ENCODE measurements around the gene KDM3A.

The KDM3A gene

DNA sequence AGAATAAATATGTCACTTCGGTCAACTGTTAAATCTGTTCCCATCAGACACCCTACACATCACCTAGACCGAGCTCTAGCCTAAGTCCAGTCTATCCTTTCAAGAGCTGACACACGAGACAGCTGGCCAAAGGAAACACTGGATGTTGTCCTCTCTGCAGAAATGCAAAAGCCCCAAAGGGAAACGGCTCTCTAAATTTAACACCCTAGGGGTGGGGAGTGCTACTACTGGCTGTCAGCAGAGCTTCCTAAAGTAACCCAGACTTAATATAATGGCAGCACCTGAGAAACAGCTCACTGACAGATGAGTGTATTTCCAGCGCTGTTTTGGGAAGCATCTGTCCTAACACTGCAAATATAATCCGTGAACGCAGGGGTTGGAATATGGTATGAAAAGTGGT, 66.4 kb downstream of the KDM3A start:
- H3K27me3 Mint-ChIP-seq (ENCODE audit: low read depth) = no peaks in the 10 kb centered on the region
- no peak overlapping the region for H3K4me3 Mint-ChIP-seq
- TF ChIP-seq, protein P1, sequence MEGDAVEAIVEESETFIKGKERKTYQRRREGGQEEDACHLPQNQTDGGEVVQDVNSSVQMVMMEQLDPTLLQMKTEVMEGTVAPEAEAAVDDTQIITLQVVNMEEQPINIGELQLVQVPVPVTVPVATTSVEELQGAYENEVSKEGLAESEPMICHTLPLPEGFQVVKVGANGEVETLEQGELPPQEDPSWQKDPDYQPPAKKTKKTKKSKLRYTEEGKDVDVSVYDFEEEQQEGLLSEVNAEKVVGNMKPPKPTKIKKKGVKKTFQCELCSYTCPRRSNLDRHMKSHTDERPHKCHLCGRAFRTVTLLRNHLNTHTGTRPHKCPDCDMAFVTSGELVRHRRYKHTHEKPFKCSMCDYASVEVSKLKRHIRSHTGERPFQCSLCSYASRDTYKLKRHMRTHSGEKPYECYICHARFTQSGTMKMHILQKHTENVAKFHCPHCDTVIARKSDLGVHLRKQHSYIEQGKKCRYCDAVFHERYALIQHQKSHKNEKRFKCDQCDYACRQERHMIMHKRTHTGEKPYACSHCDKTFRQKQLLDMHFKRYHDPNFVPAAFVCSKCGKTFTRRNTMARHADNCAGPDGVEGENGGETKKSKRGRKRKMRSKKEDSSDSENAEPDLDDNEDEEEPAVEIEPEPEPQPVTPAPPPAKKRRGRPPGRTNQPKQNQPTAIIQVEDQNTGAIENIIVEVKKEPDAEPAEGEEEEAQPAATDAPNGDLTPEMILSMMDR (IDR thresholded peaks at IDR 0.05; ENCODE audit: unreplicated experiment in 3 of 3) = no peak
- H3K36me3 Mint-ChIP-seq (ENCODE audit: low read depth) = peaks cover 60% of the 10 kb centered on the region
- peaks cover 6% of the 10 kb centered on the region for H3K4me1 Mint-ChIP-seq
- no peak overlapping the region for H3K27ac Mint-ChIP-seq
- no peaks in the 10 kb centered on the region for H3K9me3 Mint-ChIP-seq

DNA sequence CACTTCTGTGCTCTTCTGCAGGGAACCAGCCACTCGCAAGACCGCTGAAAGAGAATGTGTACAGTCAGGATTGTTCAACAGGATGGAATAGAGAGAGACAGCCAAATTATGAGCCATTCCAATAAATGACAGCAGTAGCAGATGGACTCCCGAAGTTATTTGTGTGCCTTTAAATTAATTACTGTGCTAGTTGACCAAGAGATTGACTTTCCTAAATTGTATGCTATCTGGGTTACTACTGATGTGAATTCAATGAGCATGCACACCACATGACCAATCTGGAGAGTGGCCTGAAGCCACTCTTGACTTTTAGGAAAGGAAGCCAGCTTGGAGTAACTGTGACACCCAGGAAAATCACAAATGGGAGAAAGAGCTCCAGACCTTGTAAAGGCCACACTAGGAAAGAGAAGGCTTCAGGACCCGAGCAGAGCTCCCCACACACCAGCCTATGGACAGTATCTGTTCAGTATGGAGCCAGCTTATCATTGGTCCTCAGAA, 69.3 kb downstream of the KDM3A start:
- Mint-ChIP-seq H3K27me3 (ENCODE audit: low read depth) (no peaks in the 10 kb centered on the region), H3K4me3 (no peak overlapping the region), H3K27ac (no peak overlapping the region), H3K36me3 (ENCODE audit: low read depth) (peaks cover 34% of the 10 kb centered on the region), H3K4me1 (peaks cover 25% of the 10 kb centered on the region), H3K9me3 (no peaks in the 10 kb centered on the region)
- TF ChIP-seq, protein P1 (IDR thresholded peaks at IDR 0.05; ENCODE audit: unreplicated experiment in 3 of 3) = no peak

DNA sequence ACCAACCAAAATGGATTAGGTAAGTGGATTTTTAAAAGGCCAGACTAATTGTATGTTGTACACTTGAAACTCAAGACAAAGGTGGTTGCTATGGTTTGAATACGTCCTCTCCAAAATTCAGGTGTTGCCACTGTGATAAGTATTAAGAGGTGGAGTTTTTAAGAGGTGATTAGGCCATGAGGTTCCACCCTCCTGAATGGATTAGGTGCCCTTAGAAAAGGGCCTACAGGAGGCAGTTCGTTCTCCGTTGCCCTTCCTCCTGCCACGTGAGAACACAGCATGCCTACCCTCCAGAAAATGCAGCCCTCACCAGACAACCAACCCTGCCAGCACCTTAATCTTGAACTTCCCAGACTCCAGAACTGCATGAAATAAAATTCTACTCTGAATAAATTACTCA, 70.9 kb downstream of the KDM3A start:
- Mint-ChIP-seq H3K27me3 (ENCODE audit: low read depth) (no peaks in the 10 kb centered on the region), H3K36me3 (ENCODE audit: low read depth) (peaks cover 36% of the 10 kb centered on the region), H3K4me1 (peaks cover 25% of the 10 kb centered on the region), H3K9me3 (no peaks in the 10 kb centered on the region), H3K27ac (no peak overlapping the region), H3K4me3 (no peak overlapping the region)
- TF ChIP-seq, protein P1 (IDR thresholded peaks at IDR 0.05; ENCODE audit: unreplicated experiment in 3 of 3) = no peak

DNA sequence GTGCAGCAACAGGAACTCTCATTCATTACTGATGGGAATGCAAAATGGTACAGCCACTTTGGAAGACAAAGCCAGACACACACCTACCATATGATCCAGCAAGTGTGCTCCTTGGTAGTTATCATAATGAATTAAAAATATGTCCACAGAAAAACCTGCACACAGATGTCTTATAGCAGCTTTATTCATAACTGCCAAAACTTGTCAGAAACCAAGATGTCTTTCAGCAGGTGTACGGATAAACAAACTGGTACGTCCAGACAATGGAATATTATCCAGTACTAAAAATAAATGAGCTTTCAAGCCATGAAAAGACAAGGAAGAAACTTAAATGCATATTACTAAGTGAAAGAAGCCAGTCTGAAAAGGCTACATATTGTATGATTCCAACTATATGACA, 71.7 kb downstream of the KDM3A start:
- H3K27ac Mint-ChIP-seq = no peak overlapping the region
- TF ChIP-seq, protein P1 (IDR thresholded peaks at IDR 0.05; ENCODE audit: unreplicated experiment in 3 of 3) = no peak
- H3K27me3 Mint-ChIP-seq (ENCODE audit: low read depth) = no peaks in the 10 kb centered on the region
- peaks cover 20% of the 10 kb centered on the region for H3K4me1 Mint-ChIP-seq
- no peak overlapping the region for H3K4me3 Mint-ChIP-seq
- H3K9me3 Mint-ChIP-seq = no peaks in the 10 kb centered on the region
- peaks cover 32% of the 10 kb centered on the region for H3K36me3 Mint-ChIP-seq (ENCODE audit: low read depth)

DNA sequence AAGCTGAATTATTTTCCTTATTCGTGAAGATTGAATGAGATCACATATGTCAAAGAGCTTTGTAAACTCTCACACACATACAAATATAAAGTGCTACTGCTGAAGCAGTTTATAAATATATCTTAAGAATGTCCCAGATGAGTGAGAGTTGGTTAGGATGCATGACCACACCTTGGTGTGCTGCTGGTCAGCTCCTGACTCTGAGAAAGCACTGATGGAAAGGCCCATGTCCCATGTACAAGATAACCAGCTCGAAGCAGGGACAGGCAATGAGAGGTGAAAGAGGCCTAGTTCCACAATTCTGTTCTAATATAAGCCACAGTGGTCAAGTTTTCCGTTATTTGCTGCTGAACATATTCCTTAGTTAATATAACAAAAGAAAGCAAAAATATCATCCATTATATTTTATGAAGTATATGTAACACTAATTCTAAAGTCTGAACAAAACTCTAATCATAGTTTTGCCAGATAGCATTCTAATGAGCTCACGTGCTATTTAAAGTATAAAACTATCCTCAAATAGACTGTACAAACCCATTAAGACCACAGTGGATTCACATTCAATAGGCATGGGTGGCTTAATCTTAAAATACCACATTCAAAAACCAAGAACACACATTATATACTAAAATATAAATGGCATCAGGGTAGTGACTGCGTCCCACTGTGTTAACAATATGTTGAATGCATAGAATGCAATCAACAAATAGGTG, 72.9 kb downstream of the KDM3A start:
- TF ChIP-seq, protein P1 (IDR thresholded peaks at IDR 0.05; ENCODE audit: unreplicated experiment in 3 of 3) = no peak
- Mint-ChIP-seq H3K36me3 (ENCODE audit: low read depth) (peaks cover 24% of the 10 kb centered on the region), H3K4me1 (peaks cover 20% of the 10 kb centered on the region), H3K27ac (no peak overlapping the region), H3K9me3 (no peaks in the 10 kb centered on the region), H3K4me3 (no peak overlapping the region), H3K27me3 (ENCODE audit: low read depth) (no peaks in the 10 kb centered on the region)

GRCh38 chr2:86518481-86518880, 77.3 kb downstream of the KDM3A start:
- Mint-ChIP-seq H3K36me3 (ENCODE audit: low read depth) (peaks cover 23% of the 10 kb centered on the region), H3K9me3 (no peaks in the 10 kb centered on the region), H3K4me3 (no peak overlapping the region), H3K27ac (no peak overlapping the region), H3K27me3 (ENCODE audit: low read depth) (no peaks in the 10 kb centered on the region), H3K4me1 (peaks cover 14% of the 10 kb centered on the region)
- TF ChIP-seq, protein P1 (IDR thresholded peaks at IDR 0.05; ENCODE audit: unreplicated experiment in 3 of 3) = peak in 2 of 3 experiments; percentile 13 to 22

Measured in nephron (organoid).